ENCODE results near the gene TPST1. TPM values are rescaled to one million over a fixed set of nuclear protein-coding genes. Genes with fewer than 3 reads are reported as not detected.

Gene TPST1
- total RNA-seq, 1 donor from 2014 or later = 5.7 TPM

GRCh38 chr7:66257481-66257880, 52.3 kb downstream of the TPST1 start:
- no peak overlapping the region for H3K27ac ChIP-seq (replicated peaks)
- no peaks in the 10 kb centered on the region for H3K9me3 ChIP-seq (replicated peaks)
- DNase-seq = no peak
- no peaks in the 10 kb centered on the region for H3K27me3 ChIP-seq (ENCODE audit: low read depth)
- intact Hi-C loops (cut with micrococcal nuclease) = no loop called here
- H3K4me1 ChIP-seq = no peaks in the 10 kb centered on the region
- no peaks in the 10 kb centered on the region for H3K36me3 ChIP-seq
- H3K4me3 ChIP-seq = no peak overlapping the region
- TF ChIP-seq, protein P1, sequence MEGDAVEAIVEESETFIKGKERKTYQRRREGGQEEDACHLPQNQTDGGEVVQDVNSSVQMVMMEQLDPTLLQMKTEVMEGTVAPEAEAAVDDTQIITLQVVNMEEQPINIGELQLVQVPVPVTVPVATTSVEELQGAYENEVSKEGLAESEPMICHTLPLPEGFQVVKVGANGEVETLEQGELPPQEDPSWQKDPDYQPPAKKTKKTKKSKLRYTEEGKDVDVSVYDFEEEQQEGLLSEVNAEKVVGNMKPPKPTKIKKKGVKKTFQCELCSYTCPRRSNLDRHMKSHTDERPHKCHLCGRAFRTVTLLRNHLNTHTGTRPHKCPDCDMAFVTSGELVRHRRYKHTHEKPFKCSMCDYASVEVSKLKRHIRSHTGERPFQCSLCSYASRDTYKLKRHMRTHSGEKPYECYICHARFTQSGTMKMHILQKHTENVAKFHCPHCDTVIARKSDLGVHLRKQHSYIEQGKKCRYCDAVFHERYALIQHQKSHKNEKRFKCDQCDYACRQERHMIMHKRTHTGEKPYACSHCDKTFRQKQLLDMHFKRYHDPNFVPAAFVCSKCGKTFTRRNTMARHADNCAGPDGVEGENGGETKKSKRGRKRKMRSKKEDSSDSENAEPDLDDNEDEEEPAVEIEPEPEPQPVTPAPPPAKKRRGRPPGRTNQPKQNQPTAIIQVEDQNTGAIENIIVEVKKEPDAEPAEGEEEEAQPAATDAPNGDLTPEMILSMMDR (IDR thresholded peaks at IDR 0.05; ENCODE audit: borderline replicate concordance) = no peak

GRCh38 chr7:66258409-66258808, 53.3 kb downstream of the TPST1 start:
- no peaks in the 10 kb centered on the region for H3K4me1 ChIP-seq
- no peaks in the 10 kb centered on the region for H3K27me3 ChIP-seq (ENCODE audit: low read depth)
- no peaks in the 10 kb centered on the region for H3K9me3 ChIP-seq (replicated peaks)
- H3K27ac ChIP-seq (replicated peaks) = no peak overlapping the region
- TF ChIP-seq, protein P1 (IDR thresholded peaks at IDR 0.05; ENCODE audit: borderline replicate concordance) = no peak
- no peaks in the 10 kb centered on the region for H3K36me3 ChIP-seq
- no peak for DNase-seq
- no peak overlapping the region for H3K4me3 ChIP-seq
- intact Hi-C loops (cut with micrococcal nuclease) = no loop called here

DNA sequence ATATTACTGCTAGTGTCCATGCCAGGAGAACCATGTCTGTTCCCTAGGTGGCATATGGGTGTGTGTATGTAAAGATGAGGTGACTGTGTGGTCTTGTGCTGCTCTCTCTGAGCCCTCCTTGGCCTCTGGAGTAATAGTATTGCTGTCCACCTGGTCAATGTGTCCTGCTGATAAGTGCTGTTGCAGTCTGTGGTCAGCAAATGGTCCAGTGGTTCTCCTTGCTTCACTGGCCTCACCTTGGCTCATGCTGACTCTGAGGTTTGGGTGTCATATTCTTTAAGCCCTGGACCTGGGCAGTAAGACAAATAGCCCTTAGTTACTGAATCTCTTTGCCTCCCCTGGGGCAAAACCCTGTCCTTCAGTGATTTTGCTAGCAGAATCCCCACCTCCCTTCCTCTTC, 56.8 kb downstream of the TPST1 start:
- intact Hi-C loops (cut with micrococcal nuclease) = no loop called here
- H3K9me3 ChIP-seq (replicated peaks) = peaks cover 29% of the 10 kb centered on the region
- peaks cover 5% of the 10 kb centered on the region for H3K36me3 ChIP-seq
- H3K4me3 ChIP-seq = no peak overlapping the region
- no peak overlapping the region for H3K27ac ChIP-seq (replicated peaks)
- DNase-seq = no peak
- no peaks in the 10 kb centered on the region for H3K27me3 ChIP-seq (ENCODE audit: low read depth)
- H3K4me1 ChIP-seq = no peaks in the 10 kb centered on the region
- TF ChIP-seq, protein P1 (IDR thresholded peaks at IDR 0.05; ENCODE audit: borderline replicate concordance) = no peak

DNA sequence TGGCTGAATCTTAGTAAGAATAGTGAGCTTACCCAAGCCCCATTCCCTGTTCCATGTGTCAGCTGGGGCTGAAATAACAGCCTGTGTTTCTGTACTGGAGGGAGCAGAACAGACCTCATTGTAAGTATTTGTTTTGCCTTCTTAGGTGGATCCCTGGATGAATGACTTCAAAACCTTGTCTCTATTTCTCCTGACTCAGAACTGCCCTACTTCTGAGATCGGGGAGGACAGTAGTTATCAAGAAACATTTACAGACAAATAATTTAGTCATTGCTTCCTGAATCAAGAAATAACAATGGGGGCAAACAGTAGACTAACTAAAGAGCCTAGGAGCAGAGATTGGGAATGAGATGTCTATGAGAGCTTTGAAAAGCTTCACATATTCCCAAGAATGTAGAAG, 58.8 kb downstream of the TPST1 start:
- Histone ChIP-seq H3K27me3 (ENCODE audit: low read depth) (no peaks in the 10 kb centered on the region), H3K4me1 (no peaks in the 10 kb centered on the region), H3K27ac (replicated peaks) (no peak overlapping the region), H3K4me3 (no peak overlapping the region), H3K9me3 (replicated peaks) (peaks cover 29% of the 10 kb centered on the region), H3K36me3 (peaks cover 5% of the 10 kb centered on the region)
- DNase-seq = no peak
- TF ChIP-seq, protein P1 (IDR thresholded peaks at IDR 0.05; ENCODE audit: borderline replicate concordance) = no peak
- intact Hi-C loops (cut with micrococcal nuclease) = no loop called here

GRCh38 chr7:66265566-66265965, 60.4 kb downstream of the TPST1 start:
- intact Hi-C loops (cut with micrococcal nuclease) = no loop called here
- Histone ChIP-seq H3K27me3 (ENCODE audit: low read depth) (no peaks in the 10 kb centered on the region), H3K27ac (replicated peaks) (no peak overlapping the region), H3K9me3 (replicated peaks) (peaks cover 29% of the 10 kb centered on the region), H3K36me3 (peaks cover 5% of the 10 kb centered on the region), H3K4me1 (no peaks in the 10 kb centered on the region), H3K4me3 (no peak overlapping the region)
- TF ChIP-seq, protein P1 (IDR thresholded peaks at IDR 0.05; ENCODE audit: borderline replicate concordance) = no peak
- no peak for DNase-seq

GRCh38 chr7:66267249-66267648, 62.1 kb downstream of the TPST1 start:
- H3K27ac ChIP-seq (replicated peaks) = peak overlapping the region; percentile 31
- TF ChIP-seq, protein P1 (IDR thresholded peaks at IDR 0.05; ENCODE audit: borderline replicate concordance) = no peak

More at GRCh38 chr7:66267249-66267648, 62.1 kb downstream of the TPST1 start:
- DNase-seq = no peak
- H3K4me3 ChIP-seq = no peak overlapping the region
- peaks cover 5% of the 10 kb centered on the region for H3K36me3 ChIP-seq
- no peaks in the 10 kb centered on the region for H3K27me3 ChIP-seq (ENCODE audit: low read depth)
- no peaks in the 10 kb centered on the region for H3K4me1 ChIP-seq
- intact Hi-C loops (cut with micrococcal nuclease) = no loop called here
- H3K9me3 ChIP-seq (replicated peaks) = peaks cover 29% of the 10 kb centered on the region
